Activated gamma-delta T cell treated with Interleukin-2 at 50 U/mL for 16 hours (primary cell): Measurements from ENCODE around the gene HCN3.
A peak's percentile ranks its signal among the peaks of the same experiment; 100 is the strongest.

Source experiments
- DNase-seq: peaks from one replicate; pipeline ENCODE4 v3.0.0-alpha.2; 2020

The HCN3 gene

DNA sequence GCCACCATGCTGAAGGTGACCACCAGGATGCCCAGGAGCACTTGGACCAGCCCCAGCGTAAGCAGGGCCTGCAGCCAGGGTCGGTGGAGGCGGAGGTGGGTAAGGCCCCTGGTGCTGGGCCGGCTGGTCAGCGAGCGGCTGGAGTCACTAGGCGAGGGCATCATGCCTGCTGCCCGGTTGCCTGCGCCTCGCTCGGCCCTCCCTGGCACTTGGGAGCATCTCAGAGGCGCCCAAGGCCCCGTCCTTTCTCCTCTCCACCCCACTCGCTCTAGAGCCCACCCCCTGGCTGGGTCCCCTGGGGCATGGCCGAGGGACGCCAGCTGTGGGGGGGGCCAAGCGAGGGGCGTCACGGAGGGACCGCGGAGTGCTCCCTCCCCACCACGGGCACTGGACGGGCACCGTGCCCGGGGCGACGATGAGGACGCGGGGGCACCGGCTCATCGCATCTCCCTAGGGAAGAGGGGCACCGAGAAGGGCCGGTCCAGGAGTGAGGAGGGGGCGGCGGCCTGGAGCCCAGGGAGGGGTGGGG, 22.5 kb upstream of the HCN3 start:
- no peak for DNase-seq

DNA sequence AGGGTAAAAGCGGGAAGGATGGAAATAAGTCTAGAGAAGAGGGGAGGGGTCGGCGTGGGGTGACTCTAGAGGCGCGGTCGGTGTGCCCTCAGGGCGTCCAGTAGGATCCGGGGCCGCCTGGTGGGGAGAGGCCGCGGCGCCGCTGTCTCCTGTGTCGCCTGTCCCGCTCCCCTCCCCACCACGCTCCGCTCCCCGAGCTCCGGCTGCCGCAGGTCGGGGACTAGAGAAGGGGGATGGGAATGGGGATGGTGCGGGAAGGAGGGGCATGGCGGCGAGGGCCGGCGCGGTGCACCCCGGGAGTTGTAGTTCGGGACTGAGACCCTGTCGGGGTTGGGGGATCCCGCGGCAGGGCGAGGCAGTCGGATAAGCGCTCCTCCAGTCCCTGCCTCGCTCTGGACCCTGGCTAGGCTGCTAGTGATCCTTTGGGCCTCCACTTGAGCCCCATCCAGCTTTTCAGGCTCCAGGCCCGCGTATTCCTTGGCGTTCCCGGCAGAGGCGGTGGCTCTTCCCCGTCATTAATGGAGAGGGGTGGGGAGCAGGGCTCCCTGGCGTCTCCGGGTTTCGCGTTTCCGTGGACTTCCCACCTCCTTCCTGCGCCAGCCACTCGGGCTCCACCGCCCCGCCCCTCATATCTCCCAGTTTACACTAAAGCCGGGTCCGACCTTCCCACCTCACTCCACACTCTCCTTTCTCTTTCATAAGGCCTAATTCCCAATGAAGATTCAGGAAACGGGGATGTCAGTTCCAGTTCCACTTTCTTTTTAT, 21.8 kb upstream of the HCN3 start, which contains the start of gene ENTREP3:
TSS of gene ENTREP3 (minus strand) at position 241 of the 765 bp plus-strand sequence. CDS start 606 bp downstream, outside the sequence.
- DNase-seq: peak; percentile 59

DNA sequence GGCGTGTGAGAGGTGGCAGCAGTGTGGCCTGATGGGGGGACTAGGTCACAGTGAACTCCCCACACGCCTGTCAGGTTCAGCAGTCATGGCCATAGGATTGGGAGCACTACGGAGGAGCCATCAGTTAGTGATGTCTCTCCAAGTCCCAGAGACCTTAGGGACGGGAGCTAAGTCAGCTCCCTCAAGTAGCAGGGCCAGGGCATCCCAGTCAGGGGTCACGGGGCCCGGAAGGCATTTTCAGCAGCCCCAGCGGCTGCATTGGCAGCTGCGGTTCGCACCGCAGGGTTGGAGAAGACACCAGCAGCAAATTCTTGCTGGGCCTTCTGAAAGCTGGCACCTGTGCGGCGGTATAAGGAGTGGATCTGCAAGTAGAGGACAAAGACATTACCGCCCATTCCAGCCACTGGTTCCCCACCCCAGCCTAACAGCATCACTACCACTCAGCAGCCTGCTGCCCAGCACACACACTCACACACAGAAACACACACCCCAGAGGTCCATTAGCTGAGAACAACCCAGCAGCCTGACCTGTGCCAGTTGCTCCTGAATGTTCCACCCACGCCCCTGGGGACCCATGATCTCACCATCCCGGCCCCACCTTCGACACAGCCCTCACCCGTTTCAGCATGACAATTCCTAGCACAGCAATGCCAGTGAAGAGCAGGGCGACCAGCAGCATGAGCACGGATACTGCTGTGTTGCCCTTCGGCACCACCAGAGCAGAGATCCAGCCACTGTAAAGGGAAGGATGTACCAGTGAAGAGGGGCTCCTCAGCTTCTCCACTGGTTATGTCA, 21.0 kb upstream of the HCN3 start:
- DNase-seq: no peak

DNA sequence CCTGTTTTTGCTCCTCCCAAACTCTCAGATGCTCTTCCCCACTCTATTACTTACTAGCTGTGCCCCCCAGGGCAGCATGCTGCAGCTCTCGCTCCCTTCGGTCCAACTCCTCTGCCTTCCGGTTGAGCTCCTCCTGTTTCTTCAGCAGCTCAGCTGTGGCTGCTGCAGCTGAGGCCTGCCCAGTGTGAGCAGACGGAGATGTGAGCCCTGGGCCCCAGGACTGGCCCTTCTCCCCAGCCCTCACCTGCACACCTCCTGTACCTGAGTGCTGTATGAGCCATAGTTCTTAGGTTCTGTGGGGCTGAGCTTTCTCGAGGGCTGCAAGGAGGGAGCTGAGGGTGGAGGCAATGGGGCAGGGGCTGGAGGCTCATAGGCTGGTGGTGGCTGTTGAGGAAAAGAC, 17.0 kb upstream of the HCN3 start:
- no peak for DNase-seq

DNA sequence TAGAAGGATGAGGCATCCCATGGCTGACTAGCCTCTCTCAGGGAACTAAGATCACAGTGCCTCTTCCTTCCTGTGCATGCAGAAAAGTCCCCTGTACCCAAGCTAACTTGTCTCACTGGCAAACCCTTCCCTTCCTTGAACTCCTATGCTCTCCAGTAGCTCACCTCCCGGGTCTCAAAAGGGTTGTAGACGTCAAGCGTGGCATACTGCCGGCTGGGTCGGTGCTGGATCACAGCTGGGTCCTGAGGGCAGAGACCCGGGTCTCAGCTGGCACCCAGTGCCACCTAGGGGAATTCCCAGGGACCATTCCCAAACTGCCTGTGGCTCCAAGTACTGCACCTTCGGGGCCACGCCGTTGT, 15.8 kb upstream of the HCN3 start:
- no peak for DNase-seq

DNA sequence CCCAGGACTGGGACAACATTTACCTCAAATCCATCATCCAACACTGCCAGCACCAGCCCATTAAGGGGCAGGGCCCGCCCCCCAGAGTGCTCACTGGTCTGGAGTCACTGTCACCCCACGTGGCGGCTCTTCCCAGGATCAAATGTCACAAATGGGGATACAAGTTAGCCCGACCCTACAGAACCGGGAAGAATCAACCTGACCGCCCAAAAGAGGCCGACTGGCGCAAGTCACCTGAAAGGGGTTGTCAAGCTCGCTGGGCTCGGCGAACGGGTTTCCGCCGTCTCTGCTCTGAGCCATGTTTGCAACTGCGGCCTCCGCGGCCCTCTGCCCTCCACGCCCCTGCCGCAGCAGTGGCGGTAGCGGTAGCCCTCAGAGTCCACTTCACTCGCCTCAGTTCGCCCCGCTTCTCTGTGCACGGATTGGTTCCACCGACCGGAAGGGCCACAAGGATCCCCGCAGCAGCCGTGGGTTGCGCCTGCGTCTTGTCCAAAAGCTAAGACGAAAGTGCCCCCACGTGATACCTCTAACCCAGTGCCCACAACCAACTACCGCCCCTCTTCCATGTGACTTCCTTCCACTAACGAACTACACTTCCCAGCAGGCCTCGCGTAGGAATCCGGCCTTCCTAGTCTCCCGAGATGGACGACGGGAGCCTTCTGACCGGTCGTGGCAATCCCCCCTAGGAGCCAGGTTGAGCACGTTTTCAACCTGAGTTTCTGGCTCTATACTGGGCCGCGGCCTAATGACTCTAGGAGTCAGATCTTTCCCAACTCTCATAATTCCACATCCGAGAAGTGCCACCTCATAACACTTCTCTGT, 15.2 kb upstream of the HCN3 start, which contains the start of gene SCAMP3:
TSS of gene SCAMP3 (minus strand) at position 509 of the 822 bp plus-strand sequence. CDS start at position 300, 209 bp downstream.
- DNase-seq: peak; percentile 82

DNA sequence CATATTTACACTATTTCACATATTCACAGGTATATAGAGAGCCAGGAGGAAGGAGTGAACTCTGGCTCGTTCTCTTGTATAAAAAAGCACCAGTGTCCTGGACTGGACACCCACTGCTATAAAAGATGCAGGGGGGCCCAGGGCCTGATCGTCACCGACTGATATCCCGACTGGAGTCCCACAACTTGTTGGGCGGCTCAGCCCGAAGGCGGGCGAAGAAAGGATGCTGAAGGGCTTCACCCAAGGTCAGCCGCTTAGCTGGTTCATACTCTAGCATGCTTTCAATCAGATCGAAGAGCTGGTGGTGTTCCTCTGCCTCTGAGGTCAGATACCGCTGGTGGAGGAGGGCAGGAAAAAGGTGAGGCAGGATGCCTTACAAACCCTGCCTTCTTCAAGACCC, 14.2 kb upstream of the HCN3 start:
- no peak for DNase-seq

DNA sequence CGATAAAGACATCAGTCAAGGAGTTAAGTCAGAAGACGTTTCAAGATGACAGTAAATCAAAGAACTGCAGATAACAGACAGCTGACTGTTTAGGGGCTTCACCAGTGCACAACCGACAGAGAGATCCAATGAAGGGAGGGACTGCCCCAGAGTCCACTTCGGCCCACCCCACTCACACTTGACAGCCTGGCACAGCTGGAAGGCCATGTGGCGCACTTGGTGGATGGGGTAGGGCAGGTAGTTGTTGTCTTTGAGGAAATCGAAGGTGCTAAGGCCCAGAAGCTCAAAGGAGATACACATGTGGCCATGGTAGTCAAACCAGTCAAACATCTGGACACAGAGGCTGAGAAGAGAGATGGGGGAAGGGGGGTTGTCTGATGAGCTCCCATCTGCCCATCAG, 10.7 kb upstream of the HCN3 start:
- no peak for DNase-seq

DNA sequence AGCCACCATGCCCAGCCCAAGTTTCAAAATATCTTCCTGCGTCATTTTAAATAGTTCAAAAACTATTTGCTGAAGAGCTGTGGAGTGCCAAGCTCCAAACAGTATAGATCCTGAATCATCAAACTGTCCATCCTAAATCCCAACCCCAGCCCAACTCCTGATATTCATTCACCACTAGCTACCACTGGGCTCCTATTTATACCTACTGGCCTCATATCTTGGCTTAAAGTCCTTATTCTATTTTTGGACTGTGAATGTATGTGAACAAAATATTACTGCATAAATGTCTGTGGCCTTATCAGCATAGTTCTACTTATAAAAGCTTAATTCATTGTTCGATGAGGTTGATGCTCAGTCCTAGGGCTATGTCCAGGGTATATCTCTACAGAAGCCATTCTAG, 9.9 kb upstream of the HCN3 start:
- DNase-seq: no peak

DNA sequence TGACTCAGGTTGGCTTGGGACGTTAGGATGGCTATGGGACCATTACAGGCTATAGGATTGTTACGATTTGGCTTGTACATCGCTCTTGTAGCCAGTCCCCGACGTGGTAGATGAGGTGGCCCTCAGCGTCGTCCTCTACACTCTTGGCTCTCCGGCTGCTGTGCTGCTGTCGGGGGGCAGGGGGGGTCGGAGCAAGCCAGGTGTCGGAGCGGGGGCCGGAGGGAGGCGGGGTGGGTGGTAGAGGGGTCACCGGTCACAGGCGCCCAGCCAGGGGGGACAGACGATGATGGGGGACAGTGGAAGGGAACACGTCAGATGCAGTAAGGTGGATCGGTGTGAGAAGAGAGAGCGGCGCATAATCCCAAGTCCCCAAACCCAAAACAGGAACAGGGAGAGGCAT, 8.6 kb upstream of the HCN3 start:
- no peak for DNase-seq

DNA sequence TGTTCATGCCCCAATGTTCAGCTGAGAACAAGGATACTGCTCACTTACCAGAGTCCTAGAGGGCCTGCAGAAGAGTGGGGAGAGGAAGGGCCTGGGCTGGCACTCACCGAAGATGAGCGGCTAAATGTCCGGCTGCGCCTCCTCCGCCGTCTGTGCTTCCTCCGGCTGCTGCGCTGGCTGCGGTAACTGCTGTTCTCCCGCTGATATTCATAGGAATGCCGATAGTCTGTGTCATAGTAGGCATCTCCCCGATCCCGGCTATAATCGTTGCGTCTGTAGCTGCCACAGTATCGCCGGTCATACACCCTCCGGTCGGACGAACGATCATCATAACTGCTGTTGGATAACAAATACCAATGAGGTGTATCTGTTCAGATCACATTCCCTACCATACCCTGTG, 7.9 kb upstream of the HCN3 start:
- no peak for DNase-seq

DNA sequence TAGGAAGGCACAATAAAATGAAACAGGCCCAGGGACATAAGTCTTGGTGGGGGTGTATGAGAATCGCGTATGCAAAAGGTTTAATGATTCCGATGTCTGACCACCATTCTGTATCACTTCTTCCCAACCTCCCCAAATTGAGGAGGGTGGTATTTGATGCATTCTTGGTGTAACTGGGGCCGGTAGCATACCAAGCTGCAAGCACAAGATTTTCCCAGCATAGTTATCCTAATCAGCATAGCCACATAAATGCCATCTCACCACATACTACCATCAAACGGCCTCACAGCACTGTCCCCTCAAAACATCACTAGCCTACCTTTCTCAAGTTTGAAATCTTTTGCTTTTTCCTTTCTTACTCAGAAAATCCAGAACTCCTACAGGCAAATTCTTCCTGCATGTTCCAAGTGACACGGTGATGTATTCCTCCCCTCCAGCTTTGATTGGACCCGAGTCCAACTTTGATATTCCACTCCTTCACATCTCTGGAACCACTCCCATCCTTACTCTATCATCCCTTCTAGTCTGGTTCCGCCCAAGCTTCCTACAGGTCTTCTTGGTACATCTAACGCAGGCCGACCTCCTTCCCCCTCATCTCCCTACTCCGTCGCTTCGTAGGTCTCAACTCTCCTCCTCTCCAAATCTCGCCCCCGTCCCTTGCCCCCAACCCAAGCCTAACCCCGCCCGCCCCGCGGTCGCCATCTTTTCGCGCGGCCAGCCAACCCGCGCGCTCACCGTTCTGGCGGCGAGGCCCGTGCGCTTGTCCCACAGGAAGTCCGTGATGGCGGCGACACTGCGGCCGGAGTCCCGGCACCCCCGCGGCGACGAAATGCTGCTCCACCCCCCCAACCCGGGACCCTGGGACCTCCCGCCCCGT, 4.6 kb upstream of the HCN3 start:
- DNase-seq: no peak

DNA sequence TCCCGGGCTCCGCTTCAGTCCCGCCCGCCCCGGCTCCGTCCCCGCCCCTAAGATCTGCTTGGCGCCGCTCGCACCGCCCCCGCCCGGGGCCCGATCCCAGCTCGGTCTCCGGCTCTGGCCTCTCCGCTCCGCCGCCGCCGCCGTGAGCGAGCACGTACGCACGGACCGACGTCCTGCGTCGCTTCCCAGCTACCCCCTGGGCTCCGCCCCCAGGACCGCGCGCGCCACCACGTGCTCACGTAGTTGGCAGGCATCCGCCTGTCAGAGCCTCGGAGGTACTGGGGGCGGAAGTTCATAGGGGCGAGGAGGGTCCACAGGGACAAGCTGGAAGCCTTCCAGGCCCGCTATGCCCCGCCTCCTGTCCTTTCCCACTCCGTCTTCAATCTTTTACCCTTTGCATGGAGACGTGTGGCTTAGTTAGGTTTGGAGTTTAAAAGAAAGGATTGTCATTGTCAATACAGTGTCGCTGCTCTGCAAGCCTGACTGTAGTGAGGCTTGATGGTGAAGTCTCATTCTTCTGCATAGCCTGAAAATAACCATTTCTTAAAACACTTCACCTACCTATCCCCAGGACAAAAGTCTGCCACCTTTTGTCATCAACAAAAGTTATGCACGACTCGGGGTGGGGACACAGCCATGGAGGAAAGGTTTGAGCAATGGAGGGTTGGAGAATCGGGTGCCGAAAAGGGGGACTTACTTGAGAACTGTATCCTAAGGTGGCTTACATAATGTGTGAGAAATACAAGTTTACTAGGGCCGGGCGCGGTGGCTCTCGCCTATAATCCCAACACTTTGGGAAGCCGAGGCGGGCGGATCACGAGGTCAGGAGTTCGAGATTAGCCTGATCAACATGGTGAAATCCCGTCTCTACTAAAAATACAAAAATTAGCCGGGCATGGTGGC, 3.7 kb upstream of the HCN3 start, which contains the start of gene CLK2:
TSS of gene CLK2 (minus strand) at position 162 of the 903 bp plus-strand sequence. CDS start 2,527 bp downstream, outside the sequence.
- DNase-seq: peak; percentile 94

DNA sequence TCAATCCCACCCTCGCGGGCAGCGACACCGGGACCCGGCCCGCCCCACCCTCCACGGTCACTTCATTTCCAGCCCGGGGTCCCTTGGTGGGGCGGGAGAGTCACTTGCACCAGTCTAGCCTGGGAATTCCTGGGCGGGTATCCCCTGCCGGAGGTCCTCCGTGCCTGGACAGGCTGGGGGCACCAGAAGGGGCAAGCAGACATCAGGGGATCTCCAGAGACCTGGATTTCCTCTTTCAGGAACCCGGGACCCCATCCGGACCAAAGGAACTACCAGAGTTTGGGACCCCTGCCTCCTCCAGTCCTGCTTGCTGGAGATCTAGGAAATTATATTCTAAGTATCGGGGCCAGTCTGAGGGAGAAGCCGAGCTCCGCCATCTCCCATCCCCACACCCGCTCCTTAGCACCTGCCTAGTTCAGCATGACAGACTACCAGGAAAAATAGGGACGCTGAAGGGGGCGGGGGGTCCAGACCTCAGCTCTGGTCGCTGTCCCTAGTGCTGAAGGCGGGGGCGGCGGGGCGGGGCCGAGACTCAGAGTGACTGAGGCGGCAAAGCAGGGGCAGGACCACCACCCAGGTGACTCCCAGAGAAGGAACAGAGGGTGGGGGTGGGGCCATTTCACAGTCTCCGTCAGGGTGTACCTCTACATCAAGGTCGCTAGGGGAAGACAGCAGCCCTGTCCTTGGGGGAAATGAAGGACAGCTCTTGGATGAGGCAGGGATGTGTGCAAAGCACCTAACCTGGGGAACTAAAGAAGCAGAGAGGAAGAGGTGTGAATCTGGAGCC, 832 bp downstream of the HCN3 start:
- DNase-seq: peak; percentile 68

DNA sequence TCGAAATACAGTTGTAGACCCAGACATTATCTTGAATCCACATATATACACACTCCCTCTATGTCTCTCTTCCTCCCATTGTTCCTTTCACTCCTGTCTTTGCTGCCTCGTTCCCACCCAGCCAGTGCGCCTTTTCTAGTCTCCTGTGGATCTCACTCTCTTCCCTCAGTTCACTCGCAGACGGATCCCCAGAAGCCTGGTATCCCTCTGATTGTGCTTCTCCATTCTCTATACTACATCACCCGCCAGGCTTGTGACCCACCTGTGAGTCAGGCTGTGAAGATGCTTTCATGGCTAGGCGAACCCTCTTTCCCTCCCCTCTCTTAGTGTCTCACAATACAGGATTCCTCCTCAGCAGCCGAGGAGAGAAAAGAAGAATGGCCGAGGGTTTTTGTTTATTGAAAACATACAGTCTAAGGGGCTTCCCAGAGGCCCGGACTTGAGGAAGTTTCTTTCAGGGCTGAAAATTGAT, 1.5 kb downstream of the HCN3 start:
- DNase-seq: no peak

DNA sequence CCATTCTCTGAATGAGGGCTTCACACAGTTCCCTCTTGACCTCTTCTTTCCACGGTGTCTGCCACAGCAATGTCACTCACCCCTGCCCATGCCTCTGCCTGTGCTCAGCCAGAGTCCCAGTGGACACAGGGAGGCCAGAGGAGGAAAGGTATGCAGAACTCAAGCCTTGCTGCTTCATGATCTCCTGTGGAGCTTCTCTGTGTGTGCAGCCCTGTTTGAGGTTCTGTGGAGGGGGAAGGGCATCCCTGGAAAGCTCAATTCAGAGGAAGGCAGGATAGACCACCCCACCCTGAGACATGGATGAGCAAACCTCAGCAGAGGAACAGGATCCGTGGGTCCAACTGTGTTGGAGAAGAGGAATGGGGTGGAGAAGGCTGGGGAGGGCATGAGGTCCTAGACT, 2.0 kb downstream of the HCN3 start:
- DNase-seq: no peak

DNA sequence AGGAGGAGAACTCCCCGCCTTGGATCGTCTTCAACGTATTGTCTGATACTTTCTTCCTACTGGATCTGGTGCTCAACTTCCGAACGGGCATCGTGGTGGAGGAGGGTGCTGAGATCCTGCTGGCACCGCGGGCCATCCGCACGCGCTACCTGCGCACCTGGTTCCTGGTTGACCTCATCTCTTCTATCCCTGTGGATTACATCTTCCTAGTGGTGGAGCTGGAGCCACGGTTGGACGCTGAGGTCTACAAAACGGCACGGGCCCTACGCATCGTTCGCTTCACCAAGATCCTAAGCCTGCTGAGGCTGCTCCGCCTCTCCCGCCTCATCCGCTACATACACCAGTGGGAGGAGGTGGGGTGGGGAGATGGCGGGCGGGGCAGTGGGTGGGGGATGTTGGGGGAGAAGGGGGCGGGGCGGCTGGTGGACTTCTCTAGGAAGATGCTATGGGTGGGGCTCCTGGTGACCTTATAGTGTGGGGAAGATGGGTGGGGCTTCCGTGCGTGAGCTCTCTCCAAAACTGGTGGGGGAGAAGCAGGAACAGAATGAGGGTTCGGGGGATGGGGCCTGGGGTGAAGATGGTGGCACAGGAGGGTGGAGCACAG, 5.3 kb downstream of the HCN3 start:
- DNase-seq: no peak

DNA sequence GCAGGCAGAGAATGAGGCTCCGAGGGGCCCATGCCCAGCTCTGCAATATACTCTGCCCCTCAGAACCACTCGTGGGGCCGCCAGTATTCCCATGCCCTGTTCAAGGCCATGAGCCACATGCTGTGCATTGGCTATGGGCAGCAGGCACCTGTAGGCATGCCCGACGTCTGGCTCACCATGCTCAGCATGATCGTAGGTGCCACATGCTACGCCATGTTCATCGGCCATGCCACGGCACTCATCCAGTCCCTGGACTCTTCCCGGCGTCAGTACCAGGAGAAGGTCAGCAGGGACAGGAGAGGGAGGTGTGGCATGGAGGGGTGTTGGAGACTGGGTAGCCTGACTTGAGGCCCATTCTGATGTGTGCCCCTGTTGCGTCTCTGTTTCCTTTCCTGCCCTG, 7.2 kb downstream of the HCN3 start:
- no peak for DNase-seq

DNA sequence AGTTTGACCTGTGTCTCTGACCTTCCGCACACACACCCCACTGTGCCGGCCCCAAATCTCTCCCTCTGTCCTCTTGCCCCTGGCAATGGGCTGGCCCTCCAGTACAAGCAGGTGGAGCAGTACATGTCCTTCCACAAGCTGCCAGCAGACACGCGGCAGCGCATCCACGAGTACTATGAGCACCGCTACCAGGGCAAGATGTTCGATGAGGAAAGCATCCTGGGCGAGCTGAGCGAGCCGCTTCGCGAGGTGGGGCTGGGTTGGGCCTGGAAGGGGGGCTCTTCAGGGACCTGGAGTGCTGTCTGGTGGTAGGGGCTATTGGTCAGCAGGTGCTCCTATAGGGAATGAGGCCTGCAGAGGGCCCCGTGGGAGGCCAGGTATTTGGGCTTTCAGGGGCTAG, 7.8 kb downstream of the HCN3 start:
- no peak for DNase-seq
